GM21423 (cell line): ENCODE data around the gene ZNF624.

ENCODE experiments used
- ATAC-seq: cut with Tn5 transposase; IDR thresholded peaks from one replicate; pipeline ENCODE4 v1.9.1; 2021; ENCODE audit warnings: mild to moderate bottlenecking, moderate library complexity; ENCODE audit not compliant: unreplicated experiment

ZNF624 gene

DNA sequence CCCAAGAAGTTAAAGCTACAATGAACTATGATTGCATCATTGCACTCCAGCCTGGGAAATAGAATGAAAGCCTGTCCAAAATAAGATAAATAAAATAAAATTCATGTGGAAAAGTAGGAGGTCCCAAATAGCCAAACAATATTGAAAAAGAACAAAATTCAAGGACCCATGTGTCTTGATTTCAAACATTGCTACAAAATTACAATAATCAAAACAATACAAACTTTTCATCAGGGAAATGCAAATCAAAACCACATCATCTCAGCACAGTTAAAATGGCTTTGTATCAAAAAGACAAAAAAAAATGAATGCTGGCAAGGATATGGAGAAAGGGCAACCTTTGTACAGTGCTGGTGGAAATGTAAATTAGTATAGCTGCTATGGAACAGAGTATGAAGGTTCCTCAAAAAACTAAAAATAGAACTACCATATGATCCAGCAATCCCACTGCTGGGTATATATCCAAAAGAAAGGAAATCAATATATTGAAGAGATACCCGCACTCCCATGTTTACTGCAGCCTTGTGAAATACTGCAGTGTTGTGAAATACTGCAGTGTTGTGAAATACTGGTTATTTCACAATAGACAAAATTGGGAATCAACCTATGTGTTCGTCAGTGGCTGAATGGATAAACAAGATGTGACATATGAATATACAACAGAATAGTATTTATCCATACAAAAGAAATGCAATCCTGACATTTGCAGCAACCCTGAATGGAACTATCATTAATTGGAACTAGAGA lies 60.1 kb downstream of the ZNF624 start:
- ATAC-seq, result no peak

DNA sequence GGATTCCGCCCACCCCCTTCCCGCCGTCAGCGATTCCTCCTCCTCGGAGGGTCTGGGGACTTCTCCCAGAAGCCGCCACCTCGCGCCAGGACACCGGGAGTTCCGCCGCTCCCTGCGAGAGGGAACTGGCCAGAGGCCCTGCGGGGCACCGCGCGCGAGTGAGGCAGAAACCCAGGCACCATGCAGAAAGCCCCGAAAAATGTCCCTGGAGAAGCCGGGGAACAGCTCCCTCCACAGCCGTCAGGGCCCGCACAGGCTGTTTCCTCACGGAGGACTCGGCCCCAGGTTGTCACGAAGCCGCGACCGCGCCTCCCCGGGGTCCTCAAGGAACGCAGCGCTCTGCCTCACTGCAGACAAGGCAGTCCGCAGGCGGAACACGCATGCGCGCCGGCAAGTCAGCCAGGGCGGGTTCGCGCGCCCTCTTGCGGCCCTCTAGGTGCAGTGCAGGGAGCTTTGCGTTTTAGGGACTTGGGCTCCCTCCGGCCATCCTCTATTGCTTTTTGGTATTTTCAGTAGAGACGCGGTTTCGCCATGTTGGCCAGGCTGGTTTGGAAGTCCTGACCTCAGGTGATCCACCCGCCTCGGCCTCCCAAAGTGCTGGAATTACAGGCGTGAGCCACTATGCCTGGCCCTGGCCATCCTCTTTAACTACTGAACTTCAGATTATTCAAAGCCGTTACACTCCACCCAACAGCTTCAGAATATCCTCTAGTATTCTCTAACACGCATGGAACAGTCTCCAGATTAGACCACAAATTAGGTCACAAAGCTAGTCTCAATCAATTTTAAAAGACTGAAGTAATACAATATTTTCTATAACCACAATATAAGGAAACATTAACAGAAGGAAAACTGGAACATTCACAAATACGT lies 64.3 kb downstream of the ZNF624 start:
- peak; percentile 88 for ATAC-seq

DNA sequence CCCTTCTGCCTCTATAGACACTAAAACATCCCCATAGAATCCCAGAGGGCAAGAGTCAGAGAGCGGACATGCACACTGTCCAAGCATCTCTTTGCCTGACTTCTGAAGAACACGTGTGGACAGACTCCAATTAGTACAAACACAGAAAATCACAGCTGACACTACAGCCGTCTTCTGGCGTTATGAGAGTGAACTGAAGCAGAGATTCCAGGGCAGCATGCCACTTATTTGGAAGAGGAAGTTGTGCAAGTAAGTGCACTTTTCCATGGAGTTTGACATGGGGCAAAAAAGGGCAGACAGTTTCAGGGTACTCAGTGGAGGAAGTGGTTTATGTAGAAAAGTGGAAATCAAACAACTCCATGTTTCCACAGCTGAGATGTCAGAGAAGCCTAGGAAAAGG lies 67.9 kb downstream of the ZNF624 start:
- ATAC-seq, result no peak

DNA sequence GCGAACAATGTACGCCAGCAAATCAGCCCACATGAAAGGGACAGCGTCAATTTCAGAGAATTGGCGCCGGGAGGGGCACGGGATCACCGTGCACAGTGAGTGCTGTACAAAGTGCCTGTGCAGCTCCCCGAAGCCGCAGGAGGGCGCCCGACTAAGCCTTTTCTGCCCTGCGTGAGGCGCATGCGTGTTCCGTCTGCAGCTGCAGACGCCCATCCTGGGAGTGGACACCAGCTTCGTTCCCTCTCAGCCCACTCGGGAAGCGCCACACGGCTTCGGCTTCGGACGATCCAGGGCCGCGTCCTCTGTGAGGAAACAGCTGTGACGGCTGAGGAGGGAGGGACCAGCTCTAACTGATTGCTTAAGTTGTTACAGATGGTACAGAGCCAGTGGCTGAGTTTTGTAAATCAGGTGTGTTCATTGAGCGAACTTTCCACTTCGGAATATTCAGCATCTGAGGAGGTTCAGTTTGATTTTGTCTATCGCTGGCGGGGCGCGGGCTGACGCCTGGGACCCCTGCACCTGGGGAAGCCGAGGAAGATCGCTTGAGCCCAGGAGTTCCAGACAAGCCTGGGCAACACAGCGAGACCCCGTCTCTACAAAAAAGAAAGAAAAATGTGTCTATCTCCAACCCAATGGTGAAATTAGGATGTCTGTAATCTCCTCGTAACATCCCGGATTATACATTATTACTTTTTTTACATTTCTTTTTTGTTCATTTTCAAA lies 69.2 kb downstream of the ZNF624 start:
- peak; percentile 70 for ATAC-seq

DNA sequence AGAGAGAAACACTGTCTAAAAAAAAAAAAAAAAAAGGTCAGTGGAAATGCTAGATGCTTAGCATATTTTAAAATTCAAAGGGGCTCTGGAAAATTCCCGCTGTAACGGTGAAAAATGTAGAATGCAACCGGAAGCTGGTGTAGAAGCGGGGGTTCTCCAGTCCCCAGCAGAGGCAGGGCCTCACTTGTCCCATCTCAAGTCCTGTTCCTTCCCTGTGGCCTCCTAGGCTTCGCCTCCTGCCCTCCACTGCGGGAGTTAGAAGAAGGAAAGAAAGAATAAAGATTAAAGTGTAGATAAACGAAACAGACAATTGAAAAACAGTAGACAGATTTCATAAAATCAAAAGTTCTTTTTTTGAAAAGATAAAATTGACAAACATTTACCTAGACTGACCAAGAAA lies 69.9 kb downstream of the ZNF624 start:
- no peak for ATAC-seq

DNA sequence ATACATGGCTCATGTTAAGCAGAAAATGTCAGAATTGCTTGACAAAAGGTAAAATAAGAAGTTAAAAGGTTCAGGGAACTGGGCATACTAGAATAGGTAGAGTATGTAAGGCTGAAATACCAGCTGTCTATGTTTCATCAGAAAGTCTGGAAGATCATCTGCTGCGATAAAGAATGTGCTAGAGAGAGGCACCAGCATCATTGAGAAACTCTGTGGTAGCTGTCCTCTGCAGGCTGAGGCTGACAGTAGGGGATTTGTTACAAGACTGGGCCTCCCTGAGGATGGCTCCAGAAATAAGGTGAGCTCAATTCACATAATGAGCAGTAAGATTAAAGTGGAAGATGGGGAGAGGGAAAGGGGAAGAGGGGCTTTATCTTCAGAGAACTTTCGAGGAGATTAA lies 80.2 kb downstream of the ZNF624 start:
- no peak for ATAC-seq
